GM12875 (cell line): ENCODE data around the gene ENOX1.

Experiments used
- H3K4me3 ChIP-seq: one replicate; pipeline ENCODE4 v1.5.1; 2011; ENCODE audit warnings: low read depth, low read length, control low read depth
- TF ChIP-seq, protein P1 (sequence below): IDR thresholded peaks from 2 replicates; pipeline ENCODE4 v1.5.1; 2011; ENCODE audit warnings: low read depth, mild to moderate bottlenecking, control low read depth, inconsistent platforms, low read length, moderate library complexity, borderline replicate concordance; ENCODE audit not compliant: insufficient read depth

The ENOX1 gene

DNA sequence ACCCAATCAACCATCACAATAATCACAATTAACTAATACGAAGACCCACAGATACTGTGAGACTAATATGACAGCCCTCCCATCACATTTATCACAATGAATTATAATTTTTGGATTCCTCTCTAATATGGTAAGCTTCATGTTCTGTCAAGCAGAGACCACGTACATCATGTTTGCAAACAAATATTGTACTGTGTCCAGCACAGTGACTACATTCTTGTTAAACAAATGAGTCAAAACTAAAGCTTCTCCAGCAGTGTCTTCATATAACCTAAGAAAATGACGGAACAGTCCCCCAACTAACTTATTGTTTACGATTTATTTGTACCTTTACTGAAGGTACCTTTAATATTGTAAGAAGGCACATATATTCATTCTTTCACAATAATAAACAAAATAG is 292.6 kb downstream of the ENOX1 start:
- TF ChIP-seq, protein P1, sequence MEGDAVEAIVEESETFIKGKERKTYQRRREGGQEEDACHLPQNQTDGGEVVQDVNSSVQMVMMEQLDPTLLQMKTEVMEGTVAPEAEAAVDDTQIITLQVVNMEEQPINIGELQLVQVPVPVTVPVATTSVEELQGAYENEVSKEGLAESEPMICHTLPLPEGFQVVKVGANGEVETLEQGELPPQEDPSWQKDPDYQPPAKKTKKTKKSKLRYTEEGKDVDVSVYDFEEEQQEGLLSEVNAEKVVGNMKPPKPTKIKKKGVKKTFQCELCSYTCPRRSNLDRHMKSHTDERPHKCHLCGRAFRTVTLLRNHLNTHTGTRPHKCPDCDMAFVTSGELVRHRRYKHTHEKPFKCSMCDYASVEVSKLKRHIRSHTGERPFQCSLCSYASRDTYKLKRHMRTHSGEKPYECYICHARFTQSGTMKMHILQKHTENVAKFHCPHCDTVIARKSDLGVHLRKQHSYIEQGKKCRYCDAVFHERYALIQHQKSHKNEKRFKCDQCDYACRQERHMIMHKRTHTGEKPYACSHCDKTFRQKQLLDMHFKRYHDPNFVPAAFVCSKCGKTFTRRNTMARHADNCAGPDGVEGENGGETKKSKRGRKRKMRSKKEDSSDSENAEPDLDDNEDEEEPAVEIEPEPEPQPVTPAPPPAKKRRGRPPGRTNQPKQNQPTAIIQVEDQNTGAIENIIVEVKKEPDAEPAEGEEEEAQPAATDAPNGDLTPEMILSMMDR, result no peak
- H3K4me3 ChIP-seq, result no peak overlapping the region

DNA sequence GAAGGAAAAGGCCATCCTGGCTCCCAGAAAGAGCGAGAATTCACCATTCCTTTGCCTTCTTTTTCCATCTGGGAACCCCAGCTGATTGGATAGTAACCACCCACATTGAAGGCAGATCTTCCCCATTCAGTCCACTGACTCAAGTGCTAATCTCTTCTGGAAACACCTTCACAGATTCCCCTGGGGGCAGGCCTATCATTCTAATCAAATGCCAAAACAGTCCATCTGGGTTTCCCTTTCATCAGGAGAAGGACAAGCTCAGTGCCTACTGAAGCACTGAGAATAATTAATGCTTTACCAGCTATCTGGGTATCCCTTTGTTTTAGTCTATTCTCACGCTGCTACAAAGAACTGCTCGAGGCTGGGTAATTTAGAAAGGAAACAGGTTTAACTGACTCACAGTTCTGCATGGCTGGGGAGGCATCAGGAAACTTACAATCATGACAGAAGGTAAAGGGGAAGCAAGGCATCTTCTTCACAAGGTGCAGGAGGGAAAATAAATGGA is 293.2 kb downstream of the ENOX1 start:
- TF ChIP-seq, protein P1, result no peak
- no peak overlapping the region for H3K4me3 ChIP-seq

DNA sequence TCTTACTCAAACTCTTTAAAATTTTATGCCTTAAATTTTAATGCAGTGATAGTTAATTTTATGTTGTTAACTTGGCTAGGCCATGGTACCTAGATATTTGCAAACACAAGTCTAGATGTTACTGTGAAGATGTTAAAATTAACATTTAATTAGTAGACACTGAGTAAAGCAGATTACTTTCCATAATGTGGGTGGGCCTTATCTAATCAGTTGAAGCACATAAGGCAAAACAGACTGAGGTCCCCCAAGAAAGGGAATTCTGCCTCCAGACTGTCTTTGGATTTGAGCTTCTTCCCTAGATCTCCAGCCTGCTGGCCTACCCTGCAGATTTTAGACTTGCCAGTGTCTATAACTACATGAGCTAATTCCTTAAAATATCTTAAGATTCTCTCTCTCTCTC is 294.0 kb downstream of the ENOX1 start:
- H3K4me3 ChIP-seq, result no peak overlapping the region
- TF ChIP-seq, protein P1, result no peak

DNA sequence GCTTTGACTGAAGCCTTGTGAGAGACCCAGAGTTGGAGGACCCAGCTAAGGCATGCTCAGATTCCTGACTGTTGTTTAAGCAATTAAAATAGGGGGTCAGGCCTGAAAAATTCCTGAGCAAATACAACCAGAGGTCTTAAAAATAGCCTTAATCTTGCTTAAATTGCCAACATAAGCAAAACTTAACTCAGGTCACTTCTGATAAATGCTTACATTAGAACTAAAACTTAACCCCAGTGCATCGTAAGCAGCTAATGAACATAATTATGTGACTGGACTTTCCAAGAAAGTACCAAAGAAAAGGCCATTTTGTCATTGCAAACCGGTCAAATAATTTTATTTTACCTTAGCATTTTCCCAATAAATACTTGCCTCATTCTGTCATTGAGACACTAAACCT is 294.5 kb downstream of the ENOX1 start:
- TF ChIP-seq, protein P1, result no peak
- H3K4me3 ChIP-seq, result no peak overlapping the region

DNA sequence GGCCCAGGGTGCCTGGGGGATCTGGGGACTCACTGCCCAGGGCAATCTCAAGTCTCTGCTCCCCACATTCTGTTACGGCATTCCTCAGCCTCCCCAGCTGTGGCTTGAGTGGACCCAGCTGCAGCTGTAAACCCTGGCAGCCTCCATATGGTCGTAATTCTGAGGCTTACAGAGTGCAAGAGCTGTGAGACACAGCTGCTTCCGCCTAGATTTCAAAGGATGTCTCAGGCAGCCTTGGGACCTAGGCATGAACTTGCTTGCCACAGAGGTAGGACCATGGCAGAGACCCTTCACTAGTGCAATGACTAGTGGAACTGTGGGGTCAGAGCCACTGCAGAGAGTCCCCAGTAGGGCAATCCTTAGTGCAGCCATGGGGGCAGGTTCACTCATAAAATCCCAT is 297.5 kb downstream of the ENOX1 start:
- TF ChIP-seq, protein P1, result no peak
- H3K4me3 ChIP-seq, result no peak overlapping the region

DNA sequence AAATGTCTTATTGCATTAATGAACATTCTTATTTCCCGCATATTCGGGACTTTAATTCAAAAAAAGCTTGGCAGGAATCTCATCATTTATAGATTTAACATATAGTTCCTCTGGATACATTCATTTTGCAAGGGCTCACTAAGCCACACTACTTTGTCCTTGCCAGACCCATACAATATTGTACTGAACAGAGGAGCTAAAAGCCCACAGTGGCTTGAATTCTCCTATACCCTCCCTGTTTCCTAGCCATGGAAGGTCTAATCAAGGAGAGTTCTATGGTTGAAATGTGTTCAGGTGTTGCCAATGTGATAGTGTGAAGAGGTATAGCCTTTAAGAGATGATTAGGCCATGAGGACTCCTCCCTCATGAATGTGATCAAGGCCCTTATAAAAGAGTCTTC is 298.9 kb downstream of the ENOX1 start:
- TF ChIP-seq, protein P1, result no peak
- no peak overlapping the region for H3K4me3 ChIP-seq

DNA sequence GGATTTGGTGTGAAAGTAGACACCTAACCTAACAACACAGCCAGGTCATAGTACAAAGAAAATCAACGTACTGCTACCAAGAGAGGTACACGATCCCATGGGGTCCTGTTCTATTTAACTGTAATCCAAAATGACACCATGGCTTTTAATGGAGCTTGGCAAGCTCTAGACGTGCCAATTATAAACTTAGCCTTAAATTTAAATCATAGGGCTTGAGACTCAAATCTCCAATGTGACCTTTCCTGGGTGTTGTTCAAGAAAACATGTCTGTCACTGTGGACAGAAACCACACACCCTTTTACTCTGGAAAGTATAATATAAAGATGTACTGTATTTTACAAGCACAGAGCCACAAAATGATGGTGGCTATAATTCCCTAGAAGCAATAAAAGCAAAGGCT is 299.3 kb downstream of the ENOX1 start:
- H3K4me3 ChIP-seq, result no peak overlapping the region
- TF ChIP-seq, protein P1, result no peak
